ENCODE measurements around the gene OR51S1.

The OR51S1 gene, protein sequence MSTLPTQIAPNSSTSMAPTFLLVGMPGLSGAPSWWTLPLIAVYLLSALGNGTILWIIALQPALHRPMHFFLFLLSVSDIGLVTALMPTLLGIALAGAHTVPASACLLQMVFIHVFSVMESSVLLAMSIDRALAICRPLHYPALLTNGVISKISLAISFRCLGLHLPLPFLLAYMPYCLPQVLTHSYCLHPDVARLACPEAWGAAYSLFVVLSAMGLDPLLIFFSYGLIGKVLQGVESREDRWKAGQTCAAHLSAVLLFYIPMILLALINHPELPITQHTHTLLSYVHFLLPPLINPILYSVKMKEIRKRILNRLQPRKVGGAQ

GRCh38 chr11:4848908-4849532 lies at the start of gene OR51S1:
TSS of gene OR51S1 (minus strand) at chr11:4849208. CDS start at chr11:4849208, 0 bp downstream.
- H3K27ac ChIP-seq, result no peak within 1 kb of the TSS
- TF ChIP-seq ZFX (IDR thresholded peaks at IDR 0.05; ENCODE audit: borderline replicate concordance), result no peak
- TF ChIP-seq, protein P1, sequence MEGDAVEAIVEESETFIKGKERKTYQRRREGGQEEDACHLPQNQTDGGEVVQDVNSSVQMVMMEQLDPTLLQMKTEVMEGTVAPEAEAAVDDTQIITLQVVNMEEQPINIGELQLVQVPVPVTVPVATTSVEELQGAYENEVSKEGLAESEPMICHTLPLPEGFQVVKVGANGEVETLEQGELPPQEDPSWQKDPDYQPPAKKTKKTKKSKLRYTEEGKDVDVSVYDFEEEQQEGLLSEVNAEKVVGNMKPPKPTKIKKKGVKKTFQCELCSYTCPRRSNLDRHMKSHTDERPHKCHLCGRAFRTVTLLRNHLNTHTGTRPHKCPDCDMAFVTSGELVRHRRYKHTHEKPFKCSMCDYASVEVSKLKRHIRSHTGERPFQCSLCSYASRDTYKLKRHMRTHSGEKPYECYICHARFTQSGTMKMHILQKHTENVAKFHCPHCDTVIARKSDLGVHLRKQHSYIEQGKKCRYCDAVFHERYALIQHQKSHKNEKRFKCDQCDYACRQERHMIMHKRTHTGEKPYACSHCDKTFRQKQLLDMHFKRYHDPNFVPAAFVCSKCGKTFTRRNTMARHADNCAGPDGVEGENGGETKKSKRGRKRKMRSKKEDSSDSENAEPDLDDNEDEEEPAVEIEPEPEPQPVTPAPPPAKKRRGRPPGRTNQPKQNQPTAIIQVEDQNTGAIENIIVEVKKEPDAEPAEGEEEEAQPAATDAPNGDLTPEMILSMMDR (IDR thresholded peaks at IDR 0.05), result no peak

DNA sequence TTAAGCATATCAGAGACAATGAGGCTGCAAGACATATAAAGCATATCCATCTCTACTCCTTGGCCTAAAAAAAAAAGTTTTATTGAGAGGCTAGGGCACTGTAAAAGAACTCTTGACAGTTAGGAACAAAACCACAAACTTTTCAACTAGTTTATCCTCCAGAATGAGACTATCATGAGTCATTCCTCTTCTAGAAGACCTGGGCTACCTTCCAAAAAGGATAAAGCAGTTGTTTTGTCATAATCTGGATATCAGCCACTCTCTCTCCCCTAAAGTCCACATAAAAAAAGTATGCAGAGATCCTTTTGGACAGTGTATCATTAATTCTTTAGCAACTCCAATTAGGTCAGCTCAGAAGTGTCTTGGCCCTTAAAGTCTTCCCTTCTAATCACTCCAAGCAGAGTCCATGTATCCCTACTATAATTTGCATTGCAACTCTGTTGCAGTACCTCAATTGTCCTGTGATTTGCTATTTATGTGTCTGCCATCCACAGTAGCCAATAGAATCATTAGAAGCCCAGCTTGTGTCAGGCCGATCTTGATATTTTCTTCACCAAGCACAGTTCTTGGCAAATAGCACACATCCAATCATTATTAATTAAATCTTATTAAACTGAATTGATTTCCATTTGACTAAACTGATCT lies 43.1 kb upstream of the OR51S1 start:
- H3K27ac ChIP-seq, result no peak overlapping the region
- no peak for TF ChIP-seq ZFX (IDR thresholded peaks at IDR 0.05; ENCODE audit: borderline replicate concordance)
- TF ChIP-seq, protein P1 (IDR thresholded peaks at IDR 0.05), result no peak

DNA sequence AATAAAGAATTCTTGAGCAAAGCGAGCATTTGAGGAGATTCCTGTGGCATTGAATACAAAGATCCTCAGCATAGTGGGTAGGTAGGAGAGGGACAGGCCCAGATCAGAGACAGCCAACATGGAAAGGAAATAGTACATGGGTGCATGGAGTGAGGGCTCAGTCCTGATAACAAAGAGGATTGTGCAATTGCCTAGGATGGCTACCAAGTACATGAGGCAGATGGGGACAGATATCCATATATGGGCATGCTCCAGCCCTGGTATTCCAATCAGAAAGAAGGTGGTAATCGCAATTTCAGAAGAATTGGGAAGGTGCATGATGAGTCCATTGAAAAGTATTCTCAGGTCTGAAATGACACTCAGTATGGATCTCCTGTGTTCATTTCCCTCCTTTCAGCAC lies 41.3 kb upstream of the OR51S1 start:
- H3K27ac ChIP-seq, result no peak overlapping the region
- no peak for TF ChIP-seq ZFX (IDR thresholded peaks at IDR 0.05; ENCODE audit: borderline replicate concordance)

GRCh38 chr11:4887591-4887990 lies 38.6 kb upstream of the OR51S1 start:
- no peak overlapping the region for H3K27ac ChIP-seq
- TF ChIP-seq, protein P1 (IDR thresholded peaks at IDR 0.05), result no peak
- no peak for TF ChIP-seq ZFX (IDR thresholded peaks at IDR 0.05; ENCODE audit: borderline replicate concordance)

DNA sequence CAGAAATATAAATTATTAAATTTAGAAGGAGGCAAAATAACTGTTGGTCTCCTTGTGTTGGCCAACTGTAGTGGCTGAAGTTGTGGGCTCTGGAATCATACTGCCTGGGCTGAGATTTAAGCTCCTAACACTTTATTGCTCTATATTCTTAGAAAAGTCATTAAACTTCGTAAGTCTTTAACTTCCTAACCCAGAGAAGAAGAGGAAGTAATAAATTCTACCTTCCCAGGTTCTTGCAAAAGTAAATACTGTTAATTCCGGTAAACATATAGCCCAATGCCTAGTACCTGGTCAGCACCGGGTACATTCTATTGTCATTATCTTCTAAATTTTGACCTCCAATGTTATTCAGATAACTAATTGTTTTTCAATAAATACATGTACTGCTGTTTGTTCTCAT lies 37.2 kb upstream of the OR51S1 start:
- H3K27ac ChIP-seq, result no peak overlapping the region
- TF ChIP-seq, protein P1 (IDR thresholded peaks at IDR 0.05), result no peak
- no peak for TF ChIP-seq ZFX (IDR thresholded peaks at IDR 0.05; ENCODE audit: borderline replicate concordance)

GRCh38 chr11:4884361-4884760 lies 35.4 kb upstream of the OR51S1 start:
- no peak overlapping the region for H3K27ac ChIP-seq
- TF ChIP-seq, protein P1 (IDR thresholded peaks at IDR 0.05), result no peak
- TF ChIP-seq ZFX (IDR thresholded peaks at IDR 0.05; ENCODE audit: borderline replicate concordance), result no peak

- TF ChIP-seq, protein P1 (IDR thresholded peaks at IDR 0.05), result no peak
- TF ChIP-seq ZFX (IDR thresholded peaks at IDR 0.05; ENCODE audit: borderline replicate concordance), result no peak
- H3K27ac ChIP-seq, result no peak overlapping the region
Observed at GRCh38 chr11:4882543-4882942, 33.5 kb upstream of the OR51S1 start.

All from 22Rv1 (cell line).